ENCODE measurements around the gene GABBR1.

GABBR1 gene

DNA sequence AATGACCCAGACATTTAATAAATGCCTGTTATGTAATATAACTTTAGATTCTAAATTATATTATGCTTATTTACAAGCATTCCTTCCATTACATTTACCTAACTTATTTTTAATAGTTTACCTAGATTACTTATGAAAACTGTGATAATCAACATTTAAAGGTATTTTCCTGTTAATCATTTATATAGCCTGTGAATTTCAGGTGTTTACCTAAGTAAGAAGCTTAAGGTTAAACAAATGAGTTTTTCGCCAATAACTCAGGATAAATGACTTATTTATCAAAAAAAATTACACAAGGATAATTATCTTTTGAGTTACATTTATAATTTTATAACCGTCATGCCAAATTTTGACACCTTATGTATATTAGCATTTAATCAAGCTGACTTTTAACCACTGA, 108.9 kb downstream of the GABBR1 start:
- DNase-seq, result no peak

GRCh38 chr6:29522227-29522626, 110.8 kb downstream of the GABBR1 start:
- DNase-seq, result no peak

DNA sequence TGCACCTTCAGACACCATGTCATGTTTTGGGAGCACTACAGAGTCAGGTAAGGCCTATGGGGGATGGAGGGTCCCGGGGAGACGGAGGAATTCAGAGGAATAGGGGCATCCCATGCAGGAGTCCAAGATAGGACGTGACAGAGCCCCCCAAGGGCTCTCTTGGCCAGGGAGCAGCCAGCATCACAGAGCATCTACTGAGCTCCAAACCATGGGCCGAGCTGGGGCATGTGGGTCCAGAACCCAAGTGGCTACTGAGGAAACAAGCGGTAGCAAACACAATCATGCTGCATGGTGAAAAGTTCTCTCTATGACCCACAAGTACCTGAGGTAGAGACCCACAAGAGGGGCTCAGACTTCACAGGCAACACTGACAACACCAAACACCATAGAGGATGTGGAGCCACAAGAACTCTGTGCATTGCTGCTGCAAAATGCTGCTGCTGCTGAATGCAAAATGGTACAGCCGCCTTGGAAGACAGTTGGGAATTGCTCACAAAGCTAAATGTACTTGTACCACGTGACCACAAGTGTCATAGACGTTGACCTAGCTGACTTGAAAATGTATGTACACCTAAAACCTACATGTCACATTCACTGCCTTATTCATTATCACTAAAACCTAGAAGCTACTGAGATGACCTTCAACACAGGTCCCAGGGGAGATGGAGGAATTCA, 111.8 kb downstream of the GABBR1 start:
- DNase-seq, result no peak

DNA sequence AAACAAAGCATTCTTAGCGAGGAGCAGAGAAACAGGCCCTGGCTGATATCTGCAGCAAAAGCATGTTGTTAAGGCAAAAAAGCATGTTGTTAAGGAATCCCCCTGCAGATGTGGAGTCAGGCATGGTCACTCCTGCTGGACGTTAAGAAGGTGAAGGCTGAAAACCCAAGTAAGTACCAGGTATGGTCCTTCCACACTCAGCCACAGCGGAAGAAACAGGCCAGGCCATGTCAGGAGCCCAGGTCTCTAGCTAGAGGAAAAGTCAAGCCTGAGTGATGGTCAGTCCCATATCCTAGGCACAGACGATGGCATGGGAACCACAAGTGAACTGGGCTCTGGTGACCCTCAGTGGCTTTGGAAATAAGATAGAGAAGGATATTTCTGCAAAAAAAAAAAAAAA, 112.8 kb downstream of the GABBR1 start:
- DNase-seq, result no peak

GRCh38 chr6:29519291-29520010, 113.5 kb downstream of the GABBR1 start:
- DNase-seq, result no peak

DNA sequence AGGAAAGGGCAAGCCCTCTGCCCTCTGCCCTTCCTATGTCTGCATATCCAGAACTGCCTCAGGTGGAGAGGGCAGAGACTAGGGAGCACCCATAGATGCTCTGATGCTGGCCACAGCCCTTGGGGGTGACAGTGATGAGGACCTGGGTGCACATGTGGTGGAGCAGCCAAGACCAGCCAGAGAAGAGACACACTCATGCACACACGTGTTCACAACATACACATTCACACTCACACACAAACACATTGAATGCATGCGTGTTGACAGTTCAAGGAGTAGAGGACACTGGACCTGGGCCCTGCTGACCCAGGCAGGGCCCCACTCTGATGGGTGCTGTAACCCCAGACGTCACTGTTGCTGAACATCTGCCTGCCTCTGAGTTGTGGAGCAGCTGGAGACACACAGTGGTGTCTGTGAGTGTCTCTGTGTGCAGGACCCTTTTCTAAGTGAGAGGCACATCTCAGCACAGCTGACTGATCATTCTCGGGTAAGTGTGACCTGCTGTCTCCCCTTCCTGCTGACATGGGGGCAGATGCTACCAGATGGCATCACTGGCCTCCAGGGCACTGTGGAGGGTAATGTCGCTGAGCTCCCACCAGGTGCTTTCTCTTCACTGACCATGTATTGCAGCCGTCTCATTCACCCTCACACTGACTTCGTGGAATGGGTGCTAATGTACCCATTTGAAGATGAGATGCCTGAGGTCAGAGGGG, 115.1 kb downstream of the GABBR1 start:
- DNase-seq, result no peak

GRCh38 chr6:29517245-29517644, 115.7 kb downstream of the GABBR1 start:
- no peak for DNase-seq

- DNase-seq, result no peak
Measured at GRCh38 chr6:29516108-29516507, 116.9 kb downstream of the GABBR1 start.

DNA sequence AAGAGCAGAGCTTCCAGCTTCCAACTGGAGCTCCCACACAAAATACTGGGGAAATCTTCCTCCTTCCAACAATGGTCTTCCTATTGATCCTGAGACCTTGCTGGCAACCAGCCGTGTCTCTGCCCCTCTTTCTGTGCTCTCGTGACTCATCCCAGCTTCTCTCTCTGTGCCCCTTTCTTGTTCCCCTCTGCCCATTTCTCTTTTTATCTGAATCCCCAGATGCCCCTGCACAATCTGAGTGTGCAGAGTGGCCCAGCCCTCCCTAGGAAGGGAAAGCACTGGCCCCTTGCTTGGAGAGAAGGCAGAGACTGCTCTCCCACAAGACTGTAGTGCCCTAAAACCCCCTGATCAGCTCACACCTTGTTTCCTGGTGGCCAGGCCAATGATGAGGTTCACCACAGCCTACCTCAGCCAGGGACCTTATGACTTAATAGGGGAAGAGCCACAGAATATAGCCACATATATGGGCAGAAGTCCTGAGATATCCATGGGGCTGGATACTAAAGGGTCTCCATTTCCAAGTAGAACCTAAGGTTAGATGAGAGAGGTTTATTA, 122.2 kb downstream of the GABBR1 start:
- DNase-seq, result no peak

GRCh38 chr6:29510202-29510601, 122.8 kb downstream of the GABBR1 start:
- DNase-seq, result no peak

All from activated gamma-delta T cell (primary cell).